ENCODE measurements around the gene SMIM35. TPM values are rescaled to one million over a fixed set of nuclear protein-coding genes. Genes with fewer than 3 reads are reported as not detected.

SMIM35 gene
- total RNA-seq, 4 donors from 2014 or later, result not detected

DNA sequence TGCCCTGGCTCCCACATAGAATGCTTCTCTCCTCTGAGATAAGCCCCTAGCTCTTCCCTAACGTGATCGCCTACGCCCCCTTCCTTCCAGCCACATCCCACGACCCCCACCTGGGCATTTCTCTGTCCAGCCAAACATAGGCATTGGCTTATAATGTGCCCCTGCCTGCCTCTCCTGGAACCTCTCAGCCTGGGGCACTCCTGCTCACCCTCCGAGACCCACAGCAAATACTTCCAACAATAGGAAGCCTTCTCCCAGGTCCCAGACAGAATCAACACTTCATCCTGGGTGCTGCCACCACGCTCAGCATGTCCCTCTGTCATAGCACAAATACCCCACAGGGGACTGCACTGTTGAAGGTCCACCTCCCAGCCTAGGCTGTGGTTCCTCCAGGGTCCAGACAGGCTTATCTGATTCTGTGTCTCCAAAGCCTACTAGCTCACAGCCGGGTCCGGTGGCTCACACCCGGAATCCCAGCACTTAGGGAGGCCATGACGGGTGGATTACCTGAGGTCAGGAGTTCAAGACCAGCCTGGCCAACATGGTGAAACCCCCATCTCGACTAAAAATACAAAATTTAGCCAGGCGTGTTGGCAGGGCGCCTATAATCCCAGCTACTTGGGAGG, 34.1 kb downstream of the SMIM35 start:
- TF ChIP-seq, protein P1, sequence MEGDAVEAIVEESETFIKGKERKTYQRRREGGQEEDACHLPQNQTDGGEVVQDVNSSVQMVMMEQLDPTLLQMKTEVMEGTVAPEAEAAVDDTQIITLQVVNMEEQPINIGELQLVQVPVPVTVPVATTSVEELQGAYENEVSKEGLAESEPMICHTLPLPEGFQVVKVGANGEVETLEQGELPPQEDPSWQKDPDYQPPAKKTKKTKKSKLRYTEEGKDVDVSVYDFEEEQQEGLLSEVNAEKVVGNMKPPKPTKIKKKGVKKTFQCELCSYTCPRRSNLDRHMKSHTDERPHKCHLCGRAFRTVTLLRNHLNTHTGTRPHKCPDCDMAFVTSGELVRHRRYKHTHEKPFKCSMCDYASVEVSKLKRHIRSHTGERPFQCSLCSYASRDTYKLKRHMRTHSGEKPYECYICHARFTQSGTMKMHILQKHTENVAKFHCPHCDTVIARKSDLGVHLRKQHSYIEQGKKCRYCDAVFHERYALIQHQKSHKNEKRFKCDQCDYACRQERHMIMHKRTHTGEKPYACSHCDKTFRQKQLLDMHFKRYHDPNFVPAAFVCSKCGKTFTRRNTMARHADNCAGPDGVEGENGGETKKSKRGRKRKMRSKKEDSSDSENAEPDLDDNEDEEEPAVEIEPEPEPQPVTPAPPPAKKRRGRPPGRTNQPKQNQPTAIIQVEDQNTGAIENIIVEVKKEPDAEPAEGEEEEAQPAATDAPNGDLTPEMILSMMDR (IDR thresholded peaks at IDR 0.05; ENCODE audit: low read depth), result no peak

DNA sequence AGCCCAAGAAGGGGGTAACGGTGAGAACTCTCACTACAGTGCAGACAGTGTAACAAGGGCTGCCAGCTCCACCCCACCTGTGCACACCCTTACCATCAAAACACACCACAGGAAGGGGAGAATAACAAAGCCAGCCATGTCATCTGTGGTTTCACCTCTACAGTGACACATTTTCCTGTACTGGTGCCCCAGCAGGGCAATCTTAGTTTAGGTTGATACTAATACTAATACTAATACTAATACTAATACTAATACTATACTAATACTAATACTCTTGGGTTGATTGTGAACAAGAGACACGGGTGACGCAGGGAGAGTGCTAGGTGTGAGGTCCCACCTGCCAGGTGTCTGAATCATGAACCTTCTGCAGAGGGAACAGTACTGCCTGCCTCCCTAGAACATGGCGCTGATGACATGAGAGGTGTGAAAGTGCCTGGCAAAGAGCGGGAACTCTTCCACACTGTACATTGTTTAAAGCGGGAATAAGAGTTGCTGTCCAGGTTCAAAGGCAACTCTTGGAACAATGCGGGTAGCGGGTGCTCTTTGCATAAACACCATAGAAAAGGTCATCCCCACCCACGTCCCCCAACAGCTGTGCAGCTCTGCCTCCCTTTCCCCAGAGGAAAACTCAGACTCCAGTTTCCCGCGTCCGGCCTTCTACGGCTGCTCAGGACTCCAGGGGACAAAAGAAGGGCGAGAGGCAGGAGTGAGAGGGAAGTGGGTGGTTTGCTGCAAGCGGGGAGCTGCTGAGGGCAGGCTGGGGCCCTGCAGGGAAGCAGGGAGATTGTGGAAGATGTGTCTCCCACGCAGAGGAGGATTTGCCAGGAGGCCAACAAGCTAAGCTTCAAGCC, 34.9 kb downstream of the SMIM35 start:
- TF ChIP-seq, protein P1 (IDR thresholded peaks at IDR 0.05; ENCODE audit: low read depth), result no peak

DNA sequence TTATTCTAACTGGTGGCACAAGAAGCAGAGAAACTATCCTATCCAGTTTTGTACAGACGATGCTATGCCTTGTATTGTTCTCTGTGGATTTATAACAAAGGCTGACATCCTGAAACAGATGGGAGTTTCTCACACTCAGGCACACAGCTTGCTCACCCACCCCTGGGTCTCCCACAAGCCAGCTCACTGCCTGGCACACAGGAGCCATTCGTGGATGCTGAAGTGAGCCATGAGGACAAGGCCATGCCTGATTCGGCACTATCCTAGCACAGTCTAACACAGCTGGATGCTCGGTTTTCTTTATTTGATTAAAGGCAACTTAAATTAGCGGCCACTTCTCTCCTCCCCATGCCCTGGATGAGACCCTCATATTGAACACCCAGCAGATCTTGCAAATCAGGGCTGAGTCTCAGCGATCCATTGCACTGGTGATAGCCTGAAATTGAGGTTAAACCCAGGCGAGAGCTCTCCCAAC, 35.6 kb downstream of the SMIM35 start:
- TF ChIP-seq, protein P1 (IDR thresholded peaks at IDR 0.05; ENCODE audit: low read depth), result no peak

DNA sequence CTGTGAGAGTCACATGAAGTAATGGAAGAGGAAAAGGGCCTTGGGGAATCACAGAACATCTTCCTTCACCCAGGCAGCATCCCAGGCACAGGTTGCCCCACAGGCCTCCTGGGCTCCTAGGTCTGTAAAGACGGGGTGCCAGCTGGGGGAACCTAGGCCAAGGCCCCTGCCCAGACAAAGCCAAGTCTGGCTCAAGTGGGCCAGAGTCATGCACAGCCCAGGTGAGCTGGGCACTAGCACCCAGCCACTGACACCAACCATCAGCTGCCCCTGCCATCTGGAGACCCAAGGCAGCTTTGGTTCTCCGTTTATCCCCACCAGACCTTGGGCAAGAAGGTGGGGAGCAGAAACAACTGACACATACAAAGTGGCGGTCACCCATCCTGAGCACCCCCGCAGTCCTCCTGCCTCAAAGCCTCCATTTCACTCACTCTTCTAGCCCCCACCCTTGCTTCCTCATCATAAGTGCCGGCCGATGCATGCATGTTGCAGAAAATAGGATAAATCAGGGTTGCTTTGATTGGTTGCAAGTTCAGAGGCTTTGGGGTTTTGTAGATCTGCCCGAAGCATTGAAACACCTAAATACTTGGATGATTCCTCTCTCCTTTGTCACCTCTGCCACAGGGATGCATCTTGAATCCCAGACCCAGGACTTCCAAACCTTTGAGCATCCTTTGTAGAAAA, 36.4 kb downstream of the SMIM35 start:
- TF ChIP-seq, protein P1 (IDR thresholded peaks at IDR 0.05; ENCODE audit: low read depth), result no peak

DNA sequence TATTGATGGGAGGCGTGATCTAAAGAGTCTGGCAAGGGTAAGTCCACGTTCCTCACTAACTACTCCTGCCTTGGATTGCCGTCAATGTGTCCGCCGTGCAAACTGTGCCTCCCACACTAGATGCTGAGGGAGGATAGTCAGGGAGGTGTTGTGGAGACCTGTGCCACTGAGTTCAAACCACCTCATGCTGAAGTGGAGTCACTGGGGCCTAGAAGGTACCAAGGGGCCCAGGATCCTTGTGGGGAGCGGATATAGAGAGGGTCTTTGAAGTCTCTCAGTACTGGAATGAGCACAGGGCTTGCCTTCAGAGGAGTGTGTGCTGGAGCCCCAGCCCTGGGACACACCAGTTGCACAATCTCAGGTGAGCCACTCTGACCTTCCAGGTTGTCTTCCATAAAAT, 37.0 kb downstream of the SMIM35 start:
- TF ChIP-seq, protein P1 (IDR thresholded peaks at IDR 0.05; ENCODE audit: low read depth), result no peak

DNA sequence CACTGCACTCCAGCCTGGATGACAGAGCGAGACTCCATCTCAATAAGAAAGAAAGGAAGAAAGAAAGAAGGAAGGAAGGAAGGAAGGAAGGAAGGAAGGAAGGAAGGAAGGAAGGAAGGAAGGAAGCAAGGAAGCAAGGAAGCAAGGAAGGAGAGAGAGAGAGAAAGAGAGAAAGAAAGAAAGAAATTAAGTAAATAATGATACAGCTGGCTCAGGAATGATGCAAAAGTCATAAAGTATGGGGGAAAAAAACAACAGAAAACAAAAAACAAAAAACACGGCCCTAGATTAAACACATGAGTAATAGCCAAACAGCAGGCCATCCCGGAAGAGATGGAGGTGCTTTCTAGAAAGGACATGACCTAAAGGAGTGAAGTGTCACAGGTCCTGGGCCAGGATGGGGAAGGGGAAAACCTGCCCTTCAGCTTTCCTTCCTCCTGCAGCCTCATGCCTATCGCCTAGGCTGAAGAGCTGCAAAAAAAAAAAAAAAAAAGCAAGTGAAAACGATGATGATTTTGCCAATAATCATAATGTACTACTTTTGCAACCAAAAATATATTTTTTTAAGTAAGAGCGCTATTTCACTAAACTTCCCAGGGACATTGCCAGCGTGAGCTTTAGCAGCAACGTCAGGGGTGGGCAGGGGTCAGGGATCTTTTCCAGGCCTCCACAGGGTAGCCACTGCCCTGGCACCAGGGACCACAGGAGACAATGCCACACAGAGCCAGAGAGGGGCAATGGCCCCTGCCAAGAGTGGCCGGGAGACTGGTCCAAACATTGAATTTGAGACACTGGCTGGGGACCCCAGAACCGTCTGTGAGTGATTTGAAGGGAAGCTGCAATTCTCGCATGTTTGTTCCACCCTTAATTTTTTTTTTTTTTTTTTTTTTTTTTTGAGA, 38.0 kb downstream of the SMIM35 start:
- TF ChIP-seq, protein P1 (IDR thresholded peaks at IDR 0.05; ENCODE audit: low read depth), result no peak

Data from subcutaneous adipose tissue (tissue), 4 donors.